Retinal pigment epithelial cell (primary cell): ENCODE results near the gene SH3RF3.

Source experiments
- DNase-seq: peaks from one replicate; pipeline ENCODE4 v3.0.0-alpha.2; 2010; ENCODE audit warnings: low read depth
- H3K4me3 ChIP-seq: 2 replicates; pipeline ENCODE4 v1.5.1; 2011; ENCODE audit warnings: mild to moderate bottlenecking, low read length, control low read depth, moderate library complexity
- TF ChIP-seq, protein P1 (sequence below): conservative IDR thresholded peaks from 2 replicates; pipeline ENCODE4 v1.5.1; 2011; ENCODE audit warnings: low read depth, low read length, control low read depth, inconsistent platforms

The SH3RF3 gene

DNA sequence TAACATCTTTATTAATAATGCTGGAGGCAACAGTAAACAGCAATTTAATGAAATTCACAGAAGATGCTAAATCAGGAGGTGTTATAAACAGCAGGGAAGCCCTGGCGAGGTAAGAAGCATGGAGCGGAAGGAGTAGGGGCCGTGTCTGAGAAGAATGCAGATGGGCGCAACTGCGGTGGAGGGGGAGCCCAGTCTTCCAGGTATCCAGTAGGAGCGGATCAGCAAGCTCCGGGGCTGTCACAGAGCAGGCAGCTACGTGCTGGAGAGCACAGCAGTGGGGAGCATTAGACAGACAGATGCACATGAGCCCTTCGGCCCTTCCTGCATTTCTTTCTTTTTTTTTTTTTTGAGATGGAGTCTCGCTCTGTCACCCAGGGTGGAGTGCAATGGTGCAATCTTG is 82.3 kb downstream of the SH3RF3 start:
- H3K4me3 ChIP-seq: no peak overlapping the region
- no peak for DNase-seq
- TF ChIP-seq, protein P1, sequence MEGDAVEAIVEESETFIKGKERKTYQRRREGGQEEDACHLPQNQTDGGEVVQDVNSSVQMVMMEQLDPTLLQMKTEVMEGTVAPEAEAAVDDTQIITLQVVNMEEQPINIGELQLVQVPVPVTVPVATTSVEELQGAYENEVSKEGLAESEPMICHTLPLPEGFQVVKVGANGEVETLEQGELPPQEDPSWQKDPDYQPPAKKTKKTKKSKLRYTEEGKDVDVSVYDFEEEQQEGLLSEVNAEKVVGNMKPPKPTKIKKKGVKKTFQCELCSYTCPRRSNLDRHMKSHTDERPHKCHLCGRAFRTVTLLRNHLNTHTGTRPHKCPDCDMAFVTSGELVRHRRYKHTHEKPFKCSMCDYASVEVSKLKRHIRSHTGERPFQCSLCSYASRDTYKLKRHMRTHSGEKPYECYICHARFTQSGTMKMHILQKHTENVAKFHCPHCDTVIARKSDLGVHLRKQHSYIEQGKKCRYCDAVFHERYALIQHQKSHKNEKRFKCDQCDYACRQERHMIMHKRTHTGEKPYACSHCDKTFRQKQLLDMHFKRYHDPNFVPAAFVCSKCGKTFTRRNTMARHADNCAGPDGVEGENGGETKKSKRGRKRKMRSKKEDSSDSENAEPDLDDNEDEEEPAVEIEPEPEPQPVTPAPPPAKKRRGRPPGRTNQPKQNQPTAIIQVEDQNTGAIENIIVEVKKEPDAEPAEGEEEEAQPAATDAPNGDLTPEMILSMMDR: no peak

DNA sequence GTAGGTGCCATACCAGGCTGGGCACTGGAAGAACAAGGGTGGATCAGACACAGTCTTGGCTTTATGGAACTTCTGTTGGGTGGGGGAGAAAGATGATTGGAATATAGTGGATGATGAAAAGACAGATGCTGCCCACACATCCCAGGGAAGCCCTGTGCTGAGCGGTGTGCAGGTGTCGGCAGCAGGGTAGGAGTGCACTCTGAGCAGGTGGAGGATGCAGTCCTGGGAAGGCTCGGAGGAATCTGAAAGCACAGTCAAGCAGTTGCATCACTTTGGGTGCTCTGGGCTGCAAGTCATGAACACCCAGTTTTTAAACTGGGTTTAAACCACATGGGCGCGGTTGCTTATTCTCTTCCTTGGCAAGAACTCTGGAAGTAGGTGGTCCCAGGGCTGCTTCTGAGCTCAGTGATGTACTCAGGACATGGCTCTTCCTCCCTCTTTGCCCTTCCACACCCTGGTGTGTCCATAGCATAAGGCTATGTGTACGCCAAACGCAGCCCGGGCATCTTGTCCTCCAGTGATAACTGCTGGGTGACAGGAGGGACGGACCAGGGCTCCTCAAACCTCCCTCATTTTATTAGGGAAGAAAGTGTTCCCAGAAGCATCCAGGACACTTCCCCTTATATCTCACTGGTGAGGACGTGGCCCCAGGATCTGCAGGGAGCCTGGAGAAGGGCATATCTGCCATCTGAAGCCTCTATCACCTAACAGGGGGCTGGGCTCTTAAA is 84.0 kb downstream of the SH3RF3 start:
- no peak overlapping the region for H3K4me3 ChIP-seq
- TF ChIP-seq, protein P1: no peak
- no peak for DNase-seq

DNA sequence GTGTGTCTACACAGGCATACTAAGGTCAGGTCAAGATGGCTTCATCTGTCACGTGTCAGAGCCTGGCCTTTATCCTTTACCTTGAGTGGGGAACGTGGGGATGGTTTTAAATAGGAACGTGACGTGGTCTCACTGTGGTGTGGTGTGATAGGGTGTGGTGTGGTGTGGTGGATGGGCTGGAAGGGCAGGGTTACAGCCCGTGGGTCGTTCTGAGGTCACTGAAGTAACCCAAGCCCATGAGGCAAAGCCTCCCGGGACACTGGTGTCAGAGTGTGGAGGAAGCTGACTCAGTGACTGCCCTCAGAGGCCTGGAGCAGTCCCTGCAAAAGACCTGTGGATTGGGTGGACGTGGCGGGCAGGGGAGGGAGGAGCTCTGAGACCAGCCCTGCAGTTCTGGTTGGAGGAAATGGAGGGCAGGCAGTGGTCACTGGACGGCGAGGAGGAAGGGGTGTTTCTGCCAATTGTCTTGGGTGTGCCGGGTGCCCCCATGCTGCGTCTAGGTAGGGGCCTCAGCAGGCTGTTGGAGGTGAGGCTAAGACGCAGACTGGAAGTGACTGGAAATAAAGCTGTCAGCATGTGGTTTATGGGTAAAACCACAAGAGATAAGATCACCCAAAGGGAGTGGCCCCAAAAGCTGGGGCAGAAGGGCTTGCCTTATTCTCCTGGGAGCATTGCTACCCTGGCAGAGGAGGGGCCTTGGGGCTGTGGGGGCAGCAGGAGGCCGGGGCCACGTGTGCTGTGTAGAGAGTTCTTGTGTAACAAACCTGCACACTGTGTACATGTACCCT is 84.8 kb downstream of the SH3RF3 start:
- no peak overlapping the region for H3K4me3 ChIP-seq
- TF ChIP-seq, protein P1: no peak
- DNase-seq: no peak

DNA sequence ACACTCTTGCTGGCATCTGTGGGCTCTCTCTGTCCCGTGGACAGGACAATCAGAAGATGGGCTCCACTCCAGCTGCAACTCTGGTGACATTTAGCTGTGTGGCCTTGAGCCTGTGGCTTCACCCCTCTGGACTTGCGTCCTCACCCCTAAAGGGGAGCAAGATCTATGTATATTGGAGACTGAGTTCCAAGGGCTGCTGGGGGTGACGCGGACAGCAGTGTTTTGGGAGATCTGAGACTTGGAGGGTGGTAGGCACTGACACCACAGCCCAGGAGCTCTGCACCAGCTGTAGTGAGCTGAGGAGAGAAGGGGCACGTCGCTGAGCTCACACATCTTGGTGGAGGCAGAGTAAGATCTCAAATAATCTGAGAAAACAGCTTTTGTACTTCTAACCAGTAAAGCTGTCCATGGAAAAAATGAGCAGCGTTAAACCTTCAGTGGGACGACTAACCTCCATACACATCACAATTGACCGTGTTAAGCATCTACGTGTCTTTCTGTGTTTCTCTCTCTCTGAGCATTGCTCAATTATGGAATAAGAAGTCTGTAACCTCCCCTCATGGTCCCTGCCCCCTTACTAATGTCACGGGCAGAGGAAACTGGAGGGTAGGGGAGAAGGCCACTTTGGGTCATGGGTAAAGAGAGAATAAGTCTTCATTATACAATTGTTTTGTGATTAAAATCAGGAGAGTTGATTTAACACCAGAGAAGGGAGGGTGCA is 85.8 kb downstream of the SH3RF3 start:
- TF ChIP-seq, protein P1: no peak
- no peak for DNase-seq
- no peak overlapping the region for H3K4me3 ChIP-seq

DNA sequence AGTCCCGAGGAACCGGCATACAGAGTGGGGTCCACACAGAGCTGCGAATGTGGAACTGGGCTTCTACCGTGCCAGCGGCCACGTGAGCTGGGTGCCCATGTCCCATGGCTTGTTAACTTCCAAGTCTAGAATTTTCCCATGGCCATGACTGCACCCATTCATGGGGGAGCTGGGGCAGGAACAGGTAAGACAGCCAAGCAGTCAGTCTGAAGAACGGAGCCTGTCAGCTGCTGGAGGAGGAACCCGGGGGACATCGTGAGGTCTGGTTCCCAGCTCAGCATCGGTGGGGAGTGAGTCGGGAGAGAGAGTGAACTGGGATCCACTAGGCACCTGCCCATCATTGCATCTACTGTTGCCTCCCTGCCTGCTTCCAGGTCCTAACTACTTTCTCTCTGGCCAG is 86.9 kb downstream of the SH3RF3 start:
- TF ChIP-seq, protein P1: no peak
- H3K4me3 ChIP-seq: no peak overlapping the region
- DNase-seq: no peak

DNA sequence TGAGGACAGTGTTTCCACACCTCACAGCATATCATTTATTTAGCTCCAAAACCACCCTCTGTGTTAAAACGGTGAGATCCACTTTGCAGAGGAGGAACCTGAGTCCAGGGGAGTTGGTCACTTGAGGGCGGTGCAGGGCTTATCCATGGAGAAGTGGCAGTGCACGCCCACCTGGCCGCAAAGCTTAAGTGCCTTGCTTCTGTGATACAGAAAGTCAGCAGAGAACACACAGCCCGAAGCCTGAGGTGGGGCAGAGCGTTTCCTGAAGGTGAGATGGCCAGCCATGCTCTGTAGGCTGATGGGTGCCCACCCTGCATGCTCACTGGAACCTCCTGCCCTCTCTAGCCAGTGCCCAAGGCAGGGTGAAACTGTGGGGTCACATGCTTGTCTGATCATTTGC is 87.3 kb downstream of the SH3RF3 start:
- DNase-seq: no peak
- TF ChIP-seq, protein P1: no peak
- H3K4me3 ChIP-seq: no peak overlapping the region
